GM19397 (cell line): ENCODE results near the gene KLHL29.

Experiments
- ATAC-seq: cut with Tn5 transposase; IDR thresholded peaks from one replicate; pipeline ENCODE4 v1.9.1; 2021; ENCODE audit warnings: mild to moderate bottlenecking, moderate library complexity; ENCODE audit not compliant: unreplicated experiment

KLHL29 gene

GRCh38 chr2:23420840-23421476, 36.0 kb downstream of the KLHL29 start:
- no peak for ATAC-seq

GRCh38 chr2:23422089-23423061, 37.4 kb downstream of the KLHL29 start:
- no peak for ATAC-seq

- ATAC-seq = no peak
Measured at GRCh38 chr2:23423062-23423872, 38.3 kb downstream of the KLHL29 start.

GRCh38 chr2:23423873-23424680, 39.1 kb downstream of the KLHL29 start:
- ATAC-seq = no peak

- no peak for ATAC-seq
Measured at GRCh38 chr2:23425338-23425871, 40.4 kb downstream of the KLHL29 start.

- ATAC-seq = no peak
Measured at GRCh38 chr2:23425885-23426262, 40.9 kb downstream of the KLHL29 start.

GRCh38 chr2:23426263-23426905, 41.4 kb downstream of the KLHL29 start:
- ATAC-seq = no peak

GRCh38 chr2:23427350-23427749, 42.4 kb downstream of the KLHL29 start:
- no peak for ATAC-seq

- ATAC-seq = no peak
Measured at GRCh38 chr2:23427976-23428375, 43.0 kb downstream of the KLHL29 start.

GRCh38 chr2:23429036-23429435, 44.1 kb downstream of the KLHL29 start:
- ATAC-seq = no peak

- no peak for ATAC-seq
Measured at GRCh38 chr2:23430263-23430662, 45.3 kb downstream of the KLHL29 start.

- ATAC-seq = no peak
Measured at GRCh38 chr2:23432531-23432930, 47.6 kb downstream of the KLHL29 start.

- no peak for ATAC-seq
Measured at GRCh38 chr2:23433282-23433681, 48.3 kb downstream of the KLHL29 start.

GRCh38 chr2:23434721-23435121, 49.7 kb downstream of the KLHL29 start:
- ATAC-seq = no peak

GRCh38 chr2:23435250-23436035, 50.5 kb downstream of the KLHL29 start:
- ATAC-seq = no peak

GRCh38 chr2:23436346-23437098, 51.5 kb downstream of the KLHL29 start:
- no peak for ATAC-seq

GRCh38 chr2:23441414-23441813, 56.4 kb downstream of the KLHL29 start:
- ATAC-seq = no peak

- ATAC-seq = no peak
Measured at GRCh38 chr2:23445450-23445868, 60.5 kb downstream of the KLHL29 start.
